Adipose tissue (tissue), 3 donors: ENCODE measurements around the gene LRRC53. TPM values are rescaled to one million over a fixed set of nuclear protein-coding genes. Genes with fewer than 3 reads are reported as not detected.

ENCODE experiments used
- H3K27ac ChIP-seq: one replicate; pipeline ENCODE4 v1.5.1; 2013; ENCODE audit warnings: low read depth, low read length
- WGBS, 3 donors: extraction: QIAGEN DNeasy Blood & Tissue Kit; methylation state at CpG; one replicate each; pipeline ENCODE4 v1.1.7; 2013; 5-methylcytosine and 5-hydroxymethylcytosine counted together
- polyA plus RNA-seq, 3 donors: library from polyadenylated mRNA; stranded (reverse); fragments of 200-250 nt; gene quantifications; one replicate each; pipeline ENCODE4 v1.2.3, GENCODE V29; 2013
- donor health status: healthy with polysubstance abuse.
- donor health status: Bipolar disorder and iron deficiency.
- donor health status: healthy.

LRRC53 gene
- polyA plus RNA-seq = not detected

GRCh38 chr1:74512170-74512915, at the start of gene LRRC53:
Gene LRRC53 (minus strand): TSS chr1:74512611. CDS start chr1:74483349, 29,262 bp downstream.
- no peak within 1 kb of the TSS for H3K27ac ChIP-seq
- WGBS, 3 donors = 54 to 71% (median 64%) methylated on average over 2 of the region's 2 CpGs

GRCh38 chr1:74549932-74550331, 37.5 kb upstream of the LRRC53 start:
- no peak overlapping the region for H3K27ac ChIP-seq
- WGBS, 3 donors = 84 to 93% (median 91%) methylated on average over 2 of the region's 2 CpGs

GRCh38 chr1:74548961-74549750, 36.7 kb upstream of the LRRC53 start:
- 69 to 82% (median 75%) methylated on average over 4 of the region's 4 CpGs for WGBS, 3 donors
- H3K27ac ChIP-seq = no peak overlapping the region

- 85 to 91% (median 90%) methylated on average over 2 of the region's 2 CpGs for whole genome bisulfite sequencing, 3 donors
These were observed 33.4 kb upstream of the LRRC53 start for GRCh38 chr1:74545821-74546220.

GRCh38 chr1:74534241-74534640, 21.8 kb upstream of the LRRC53 start:
- 62 to 69% (median 68%) methylated on average over 3 of the region's 3 CpGs for WGBS, 3 donors
- H3K27ac ChIP-seq = no peak overlapping the region

More at GRCh38 chr1:74545821-74546220, 33.4 kb upstream of the LRRC53 start:
- no peak overlapping the region for H3K27ac ChIP-seq

GRCh38 chr1:74531796-74532195, 19.4 kb upstream of the LRRC53 start:
- WGBS, 3 donors = 59 to 86% (median 78%) methylated on average over 1 of the region's 1 CpG
- no peak overlapping the region for H3K27ac ChIP-seq

- H3K27ac ChIP-seq = no peak overlapping the region
These were observed 18.5 kb upstream of the LRRC53 start for GRCh38 chr1:74530892-74531291.

GRCh38 chr1:74528123-74528522, 15.7 kb upstream of the LRRC53 start:
- H3K27ac ChIP-seq = no peak overlapping the region
- WGBS, 3 donors = 79 to 89% (median 86%) methylated on average over 4 of the region's 4 CpGs

GRCh38 chr1:74526708-74527107, 14.3 kb upstream of the LRRC53 start:
- no peak overlapping the region for H3K27ac ChIP-seq
- 36 to 72% (median 70%) methylated on average over 2 of the region's 2 CpGs for WGBS, 3 donors

- no peak overlapping the region for H3K27ac ChIP-seq
- WGBS, 3 donors = 73 to 78% (median 75%) methylated on average over 2 of the region's 2 CpGs
These were observed 11.6 kb upstream of the LRRC53 start for GRCh38 chr1:74523873-74524480.

- no peak overlapping the region for H3K27ac ChIP-seq
- 19 to 31% (median 28%) methylated on average over 4 of the region's 4 CpGs for WGBS, 3 donors
These were observed 9.7 kb upstream of the LRRC53 start for GRCh38 chr1:74522148-74522547.

GRCh38 chr1:74517599-74518051, 5.2 kb upstream of the LRRC53 start:
- 77 to 93% (median 88%) methylated on average over 6 of the region's 6 CpGs for WGBS, 3 donors

GRCh38 chr1:74513411-74514300, 1.2 kb upstream of the LRRC53 start:
- H3K27ac ChIP-seq = no peak overlapping the region
- 56 to 73% (median 61%) methylated on average over 8 of the region's 8 CpGs for WGBS, 3 donors

More at GRCh38 chr1:74517599-74518051, 5.2 kb upstream of the LRRC53 start:
- H3K27ac ChIP-seq = no peak overlapping the region

- H3K27ac ChIP-seq = no peak overlapping the region
- WGBS, 3 donors = 17 to 39% (median 33%) methylated on average over 3 of the region's 3 CpGs
These were observed 4.0 kb downstream of the LRRC53 start for GRCh38 chr1:74508449-74508848.

- 54 to 77% (median 73%) methylated on average over 8 of the region's 8 CpGs for WGBS, 3 donors
- H3K27ac ChIP-seq = no peak overlapping the region
These were observed 6.3 kb downstream of the LRRC53 start for GRCh38 chr1:74505928-74506710.

GRCh38 chr1:74504933-74505512, 7.4 kb downstream of the LRRC53 start:
- H3K27ac ChIP-seq = no peak overlapping the region
- WGBS, 3 donors = 68 to 79% (median 71%) methylated on average over 11 of the region's 11 CpGs
